Mammary epithelial cell (primary cell): Measurements from ENCODE around the gene MTRF1.

Source experiments
- CTCF ChIP-seq, 2 donors: IDR thresholded peaks in 1 of 2; conservative IDR thresholded peaks in 1 of 2; 2 replicates each; pipeline ENCODE4 v1.5.1; 2011 to 2012; ENCODE audit warnings: inconsistent platforms in 2 of 2, low read length in 2 of 2, mild to moderate bottlenecking in 2 of 2, control low read depth in 1 of 2, low read depth in 1 of 2; ENCODE audit not compliant: insufficient read depth in 1 of 2; ENCODE audit errors: extremely low read depth in 1 of 2
- EZH2 ChIP-seq: IDR thresholded peaks from 2 replicates; pipeline ENCODE4 v1.6.1; 2012; ENCODE audit warnings: low read length, inconsistent platforms, borderline replicate concordance

GRCh38 chr13:41231786-41232185 lies 31.6 kb downstream of the MTRF1 start:
- TF ChIP-seq CTCF (conservative IDR thresholded peaks at IDR 0.05 in 1 of 2, IDR thresholded peaks at IDR 0.05 in 1 of 2; ENCODE audit: extremely low read depth in 1 of 2, insufficient read depth in 1 of 2, low read depth in 1 of 2, low read length in 2 of 2), result no peak
- TF ChIP-seq EZH2, result no peak
